HG03521 (cell line): Measurements from ENCODE around the gene FAM161B.

Source experiments
- ATAC-seq: cut with Tn5 transposase; IDR thresholded peaks from one replicate; pipeline ENCODE4 v1.9.1; 2021; ENCODE audit warnings: mild to moderate bottlenecking, moderate library complexity; ENCODE audit not compliant: unreplicated experiment

Gene FAM161B

DNA sequence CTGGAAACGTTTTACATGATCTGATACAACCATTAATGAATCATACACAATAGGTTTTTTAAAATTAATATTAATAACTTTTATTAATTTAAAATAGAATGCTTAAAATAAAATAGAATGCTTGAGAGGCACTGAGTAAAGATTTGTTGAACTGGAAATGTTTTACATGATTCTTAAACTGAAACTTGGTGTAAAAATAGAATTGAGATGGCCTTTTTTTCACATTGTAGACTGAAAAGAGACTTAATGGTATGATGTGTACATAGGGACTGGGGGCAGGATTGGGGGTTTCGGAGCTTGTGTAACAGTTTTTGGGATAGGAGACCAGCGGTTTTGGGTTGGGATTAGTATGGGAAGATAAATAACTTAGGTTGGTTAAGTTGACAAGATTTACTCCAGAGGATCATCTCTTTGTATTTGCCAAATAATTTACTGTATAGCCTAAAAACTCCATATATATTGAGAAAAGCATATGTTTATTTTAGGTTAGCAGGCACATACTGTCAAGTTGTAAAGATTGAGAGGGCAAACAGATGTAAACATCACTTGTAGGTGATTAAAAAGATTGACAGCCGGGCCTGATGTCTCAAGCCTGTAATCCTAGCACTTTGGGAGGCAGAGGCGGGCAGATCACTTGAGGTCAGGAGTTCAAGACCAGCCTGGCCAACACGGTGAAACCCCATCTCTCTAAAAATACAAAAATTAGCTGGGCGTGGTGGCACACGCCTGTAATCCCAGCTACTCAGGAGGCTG lies 65.3 kb downstream of the FAM161B start:
- ATAC-seq: no peak
